H9 (cell line): Measurements from ENCODE around the gene EVC. TPM values are rescaled to one million over a fixed set of nuclear protein-coding genes. Genes with fewer than 3 reads are reported as not detected.

Experiments
- DNase-seq: peaks from one replicate; pipeline ENCODE4 v3.0.0-alpha.2; 2017
- H2AFZ ChIP-seq: one replicate; pipeline ENCODE4 v1.6.1; 2013; ENCODE audit warnings: mild to moderate bottlenecking, low read length, control low read depth, moderate library complexity
- H2AK5ac ChIP-seq: 2 replicates; pipeline ENCODE4 v1.6.1; 2013; ENCODE audit warnings: low read length, control low read depth, mixed read lengths; ENCODE audit not compliant: insufficient read length
- H2BK120ac ChIP-seq: one replicate; pipeline ENCODE4 v1.6.1; 2013; ENCODE audit warnings: low read depth, mild to moderate bottlenecking, low read length, control low read depth, inconsistent platforms; ENCODE audit not compliant: poor library complexity, severe bottlenecking
- H2BK12ac ChIP-seq: 2 replicates; pipeline ENCODE4 v1.6.1; 2013; ENCODE audit warnings: low read length, control low read depth, mixed read lengths, low read depth; ENCODE audit not compliant: insufficient read length
- H2BK15ac ChIP-seq: 2 replicates; pipeline ENCODE4 v1.6.1; 2013; ENCODE audit warnings: low read depth, low read length, control low read depth
- H2BK20ac ChIP-seq: one replicate; pipeline ENCODE4 v1.6.1; 2013; ENCODE audit warnings: low read depth, mild to moderate bottlenecking, low read length, control low read depth, inconsistent platforms; ENCODE audit not compliant: poor library complexity, severe bottlenecking
- H2BK5ac ChIP-seq: 2 replicates; pipeline ENCODE4 v1.6.1; 2013; ENCODE audit warnings: low read length, control low read depth, mixed read lengths; ENCODE audit not compliant: insufficient read length
- H3K14ac ChIP-seq: 2 replicates; pipeline ENCODE4 v1.6.1; 2013; ENCODE audit warnings: low read length, control low read depth; ENCODE audit not compliant: insufficient read depth
- H3K18ac ChIP-seq: 2 replicates; pipeline ENCODE4 v1.6.1; 2013; ENCODE audit warnings: low read depth, mild to moderate bottlenecking, mixed read lengths, low read length, control low read depth; ENCODE audit not compliant: insufficient read length
- H3K23ac ChIP-seq: 2 replicates; pipeline ENCODE4 v1.6.1; 2013; ENCODE audit warnings: low read length, control low read depth, mixed read lengths, low read depth; ENCODE audit not compliant: insufficient read length
- H3K23me2 ChIP-seq: 2 replicates; pipeline ENCODE4 v1.6.1; 2013; ENCODE audit warnings: low read depth, mild to moderate bottlenecking, mixed read lengths, low read length, control low read depth; ENCODE audit not compliant: insufficient read length, poor library complexity, severe bottlenecking
- H3K27ac ChIP-seq: 2 replicates; pipeline ENCODE4 v1.5.1; 2013; ENCODE audit warnings: low read length, control low read depth, mixed read lengths, low read depth; ENCODE audit not compliant: insufficient read length
- H3K27me3 ChIP-seq: 2 replicates; pipeline ENCODE4 v1.6.1; 2013; ENCODE audit warnings: low read length, control low read depth, inconsistent platforms; ENCODE audit not compliant: insufficient read depth
- H3K4ac ChIP-seq: 2 replicates; pipeline ENCODE4 v1.6.1; 2013; ENCODE audit warnings: low read depth, mild to moderate bottlenecking, control low read depth, inconsistent platforms, low read length, moderate library complexity
- H3K4me1 ChIP-seq: 2 replicates; pipeline ENCODE4 v1.6.1; 2013; ENCODE audit warnings: low read length, control low read depth, inconsistent platforms; ENCODE audit not compliant: insufficient read depth
- H3K4me2 ChIP-seq: 2 replicates; pipeline ENCODE4 v1.6.1; 2013; ENCODE audit warnings: low read length, control low read depth, mixed read lengths; ENCODE audit not compliant: insufficient read length, insufficient read depth
- H3K56ac ChIP-seq: 2 replicates; pipeline ENCODE4 v1.6.1; 2013; ENCODE audit warnings: low read depth, mild to moderate bottlenecking, mixed read lengths, low read length, control low read depth; ENCODE audit not compliant: insufficient read length
- H3K79me1 ChIP-seq: 2 replicates; pipeline ENCODE4 v1.6.1; 2013; ENCODE audit warnings: low read depth, mild to moderate bottlenecking, moderate library complexity, low read length, control low read depth, inconsistent platforms; ENCODE audit not compliant: insufficient read depth, poor library complexity, severe bottlenecking
- H3K79me2 ChIP-seq: 2 replicates; pipeline ENCODE4 v1.6.1; 2013; ENCODE audit warnings: low read length, control low read depth, inconsistent platforms; ENCODE audit not compliant: insufficient read depth
- H3K9ac ChIP-seq: 2 replicates; pipeline ENCODE4 v1.6.1; 2013; ENCODE audit warnings: low read length, control low read depth, mixed read lengths; ENCODE audit not compliant: insufficient read length; ENCODE audit errors: extremely low read depth
- H3K9me3 ChIP-seq: one replicate; pipeline ENCODE4 v1.6.1; 2013; ENCODE audit warnings: low read depth, low read length, inconsistent platforms; ENCODE audit not compliant: control insufficient read depth
- H3T11ph ChIP-seq: one replicate; pipeline ENCODE4 v1.6.1; 2013; ENCODE audit warnings: mild to moderate bottlenecking, low read length, control low read depth, inconsistent platforms
- H4K20me1 ChIP-seq: one replicate; pipeline ENCODE4 v1.6.1; 2013; ENCODE audit not compliant: control insufficient read depth, insufficient read length, insufficient read depth
- H4K5ac ChIP-seq: 2 replicates; pipeline ENCODE4 v1.6.1; 2013; ENCODE audit warnings: low read depth, mild to moderate bottlenecking, mixed read lengths, low read length, control low read depth; ENCODE audit not compliant: insufficient read length
- H4K8ac ChIP-seq: replicated peaks from 2 replicates; pipeline ENCODE4 v1.6.1; 2013; ENCODE audit warnings: low read length, control low read depth, mixed read lengths, low read depth; ENCODE audit not compliant: insufficient read length
- H4K91ac ChIP-seq: 2 replicates; pipeline ENCODE4 v1.6.1; 2013; ENCODE audit warnings: low read depth, mild to moderate bottlenecking, moderate library complexity, mixed read lengths, low read length, control low read depth; ENCODE audit not compliant: insufficient read length
- H3K27ac Mint-ChIP-seq, 3 experiments: 2 replicates in 2 of 3; 3 replicates in 1 of 3; pipeline ENCODE4 v1.8.0; 2020 to 2021; ENCODE audit warnings: mixed read lengths in 3 of 3, mild to moderate bottlenecking in 1 of 3, moderate library complexity in 1 of 3
- H3K27me3 Mint-ChIP-seq: 2 replicates; pipeline ENCODE4 v1.8.0; 2021; ENCODE audit warnings: low read depth, mild to moderate bottlenecking, moderate library complexity, mixed read lengths
- H3K36me3 Mint-ChIP-seq, 3 experiments: 2 replicates in 2 of 3; 3 replicates in 1 of 3; pipeline ENCODE4 v1.8.0; 2020 to 2021; ENCODE audit warnings: low read depth in 3 of 3, mixed read lengths in 3 of 3; ENCODE audit not compliant: insufficient read depth in 1 of 3
- H3K4me1 Mint-ChIP-seq, 2 experiments: 2 replicates each; pipeline ENCODE4 v1.8.0; 2020; ENCODE audit warnings: mixed read lengths in 2 of 2
- H3K4me3 Mint-ChIP-seq, 2 experiments: 2 replicates in 1 of 2; 3 replicates in 1 of 2; pipeline ENCODE4 v1.8.0; 2020 to 2021; ENCODE audit warnings: mild to moderate bottlenecking in 2 of 2, mixed read lengths in 2 of 2, moderate library complexity in 1 of 2
- H3K9me3 Mint-ChIP-seq, 2 experiments: 2 replicates in 1 of 2; 3 replicates in 1 of 2; pipeline ENCODE4 v1.8.0; 2020; ENCODE audit warnings: mild to moderate bottlenecking in 2 of 2, mixed read lengths in 2 of 2, moderate library complexity in 1 of 2
- CTCF ChIP-seq: fragments of 200-600 bp; sonication (generic); conservative IDR thresholded peaks from 3 replicates; pipeline ENCODE4 v1.8.0; 2021; ENCODE audit warnings: antibody characterized with exemption, mild to moderate bottlenecking
- WGBS: extraction: QIAGEN DNeasy Blood & Tissue Kit; methylation state at CpG from one replicate; pipeline ENCODE4 v1.1.7; 2013; ENCODE audit warnings: missing lambda C conversion rate, low lambda C conversion rate, mixed read lengths; ENCODE audit not compliant: insufficient read length; ENCODE audit errors: extremely low coverage; 5-methylcytosine and 5-hydroxymethylcytosine counted together
- total RNA-seq: library from RNA; stranded (reverse); gene quantifications from 2 replicates; pipeline ENCODE4 v1.2.1, GENCODE V29; 2021

The EVC gene
- total RNA-seq, 1 experiment from 2014 or later: 10.1 TPM

GRCh38 chr4:5755161-5755560 is 44.2 kb downstream of the EVC start:
- H3K4me1 Mint-ChIP-seq: peaks cover 37% of the 10 kb centered on the region in 2 experiments
- no peak overlapping the region for H3T11ph ChIP-seq
- no peak overlapping the region for H2BK15ac ChIP-seq
- H2BK120ac ChIP-seq: no peak overlapping the region
- H3K27ac ChIP-seq: no peak overlapping the region
- no peak overlapping the region for H2BK12ac ChIP-seq
- H3K9me3 Mint-ChIP-seq: no peaks in the 10 kb centered on the region
- H3K9me3 ChIP-seq: no peaks in the 10 kb centered on the region
- no peak overlapping the region for H2AK5ac ChIP-seq
- no peak overlapping the region for H3K9ac ChIP-seq
- no peak overlapping the region for H3K23ac ChIP-seq
- no peak overlapping the region for H3K14ac ChIP-seq
- no peaks in the 10 kb centered on the region for H3K79me2 ChIP-seq
- no peak overlapping the region for H4K8ac ChIP-seq
- no peak overlapping the region for H3K18ac ChIP-seq
- H3K4me2 ChIP-seq: no peak overlapping the region
- no peak overlapping the region for H3K56ac ChIP-seq
- WGBS: no CpG with 5 or more reads among the region's 16 CpGs
- no peaks in the 10 kb centered on the region for H3K27me3 ChIP-seq
- no peak overlapping the region for H2AFZ ChIP-seq
- H3K4me3 Mint-ChIP-seq: no peak overlapping the region
- peaks cover 27 to 45% (median 39%) of the 10 kb centered on the region in 3 experiments for H3K36me3 Mint-ChIP-seq
- peaks cover 10% of the 10 kb centered on the region; the same call in 1 of the 2 replicates for H3K4me1 ChIP-seq
- no peaks in the 10 kb centered on the region for H3K23me2 ChIP-seq
- H4K91ac ChIP-seq: no peak overlapping the region
- H4K20me1 ChIP-seq: no peaks in the 10 kb centered on the region
- no peak for DNase-seq
- TF ChIP-seq CTCF: no peak
- no peaks in the 10 kb centered on the region; the same call in none of the 2 replicates for H3K27me3 Mint-ChIP-seq
- H2BK5ac ChIP-seq: no peak overlapping the region
- no peak overlapping the region for H4K5ac ChIP-seq
- no peak overlapping the region for H2BK20ac ChIP-seq
- H3K4ac ChIP-seq: no peak overlapping the region
- peak overlapping the region in 1 of 3 experiments; percentile 72; a peak in 1 of 7 replicates for H3K27ac Mint-ChIP-seq
- no peaks in the 10 kb centered on the region for H3K79me1 ChIP-seq
